ENCODE data around the gene IGF2R. TPM values are rescaled to one million over a fixed set of nuclear protein-coding genes. Genes with fewer than 3 reads are reported as not detected.

The IGF2R gene
- total RNA-seq, 4 donors from 2014 or later: 60.0 to 93.4 (median 71.7) TPM

GRCh38 chr6:160029525-160029924 lies 60.6 kb downstream of the IGF2R start:
- no peak overlapping the region for H3K4me3 ChIP-seq (ENCODE audit: low read depth, poor library complexity, severe bottlenecking)
- DNase-seq (ENCODE audit: low spot score in 2 of 2): no peak
- TF ChIP-seq POLR2A (IDR thresholded peaks at IDR 0.05): no peak
- TF ChIP-seq, protein P1, sequence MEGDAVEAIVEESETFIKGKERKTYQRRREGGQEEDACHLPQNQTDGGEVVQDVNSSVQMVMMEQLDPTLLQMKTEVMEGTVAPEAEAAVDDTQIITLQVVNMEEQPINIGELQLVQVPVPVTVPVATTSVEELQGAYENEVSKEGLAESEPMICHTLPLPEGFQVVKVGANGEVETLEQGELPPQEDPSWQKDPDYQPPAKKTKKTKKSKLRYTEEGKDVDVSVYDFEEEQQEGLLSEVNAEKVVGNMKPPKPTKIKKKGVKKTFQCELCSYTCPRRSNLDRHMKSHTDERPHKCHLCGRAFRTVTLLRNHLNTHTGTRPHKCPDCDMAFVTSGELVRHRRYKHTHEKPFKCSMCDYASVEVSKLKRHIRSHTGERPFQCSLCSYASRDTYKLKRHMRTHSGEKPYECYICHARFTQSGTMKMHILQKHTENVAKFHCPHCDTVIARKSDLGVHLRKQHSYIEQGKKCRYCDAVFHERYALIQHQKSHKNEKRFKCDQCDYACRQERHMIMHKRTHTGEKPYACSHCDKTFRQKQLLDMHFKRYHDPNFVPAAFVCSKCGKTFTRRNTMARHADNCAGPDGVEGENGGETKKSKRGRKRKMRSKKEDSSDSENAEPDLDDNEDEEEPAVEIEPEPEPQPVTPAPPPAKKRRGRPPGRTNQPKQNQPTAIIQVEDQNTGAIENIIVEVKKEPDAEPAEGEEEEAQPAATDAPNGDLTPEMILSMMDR (IDR thresholded peaks at IDR 0.05): no peak
- 87 to 93% methylated on average over 11 of the region's 11 CpGs for WGBS, 2 donors
- intact Hi-C loops (cut with DNase I; ENCODE audit: low total_unique reads): no loop called here

- intact Hi-C loops (cut with DNase I; ENCODE audit: low total_unique reads): no loop called here
- H3K4me3 ChIP-seq (ENCODE audit: low read depth, poor library complexity, severe bottlenecking): no peak overlapping the region
- 18 to 29% methylated on average over 5 of the region's 5 CpGs for WGBS, 2 donors
- peak; percentile 46 to 94 for DNase-seq (ENCODE audit: low spot score in 2 of 2)
- TF ChIP-seq POLR2A (IDR thresholded peaks at IDR 0.05): no peak
- TF ChIP-seq, protein P1 (IDR thresholded peaks at IDR 0.05): no peak
These were observed 61.2 kb downstream of the IGF2R start for GRCh38 chr6:160030103-160030502.

GRCh38 chr6:160031442-160031841 lies 62.6 kb downstream of the IGF2R start:
- intact Hi-C loops (cut with DNase I; ENCODE audit: low total_unique reads): no loop called here
- no peak for DNase-seq (ENCODE audit: low spot score in 2 of 2)
- 71 to 79% methylated on average over 8 of the region's 8 CpGs for WGBS, 2 donors
- TF ChIP-seq, protein P1 (IDR thresholded peaks at IDR 0.05): no peak
- no peak for TF ChIP-seq POLR2A (IDR thresholded peaks at IDR 0.05)
- H3K4me3 ChIP-seq (ENCODE audit: low read depth, poor library complexity, severe bottlenecking): no peak overlapping the region

DNA sequence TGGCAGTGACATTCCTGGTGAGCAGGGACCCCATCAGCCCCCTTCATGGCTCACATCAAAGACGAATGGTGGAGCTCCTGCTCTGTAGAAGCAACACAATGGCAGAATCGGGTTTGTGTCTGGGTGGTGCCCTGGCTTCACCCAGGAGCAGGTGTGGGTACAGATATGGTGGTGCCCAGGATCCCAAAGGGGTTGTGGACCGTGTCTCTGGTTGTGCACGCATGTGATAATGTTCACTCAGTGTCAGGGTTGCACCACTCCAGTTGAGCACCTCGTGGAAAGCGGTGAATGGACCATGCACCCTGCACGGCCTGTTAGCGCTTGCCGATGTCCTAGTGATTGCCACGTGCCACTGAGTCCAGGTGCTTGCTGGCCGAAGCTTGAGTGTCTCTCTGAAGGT lies 63.0 kb downstream of the IGF2R start:
- H3K4me3 ChIP-seq (ENCODE audit: low read depth, poor library complexity, severe bottlenecking): no peak overlapping the region
- 91 to 95% methylated on average over 11 of the region's 11 CpGs for WGBS, 2 donors
- DNase-seq (ENCODE audit: low spot score in 2 of 2): no peak
- intact Hi-C loops (cut with DNase I; ENCODE audit: low total_unique reads): no loop called here
- TF ChIP-seq, protein P1 (IDR thresholded peaks at IDR 0.05): no peak
- TF ChIP-seq POLR2A (IDR thresholded peaks at IDR 0.05): no peak

DNA sequence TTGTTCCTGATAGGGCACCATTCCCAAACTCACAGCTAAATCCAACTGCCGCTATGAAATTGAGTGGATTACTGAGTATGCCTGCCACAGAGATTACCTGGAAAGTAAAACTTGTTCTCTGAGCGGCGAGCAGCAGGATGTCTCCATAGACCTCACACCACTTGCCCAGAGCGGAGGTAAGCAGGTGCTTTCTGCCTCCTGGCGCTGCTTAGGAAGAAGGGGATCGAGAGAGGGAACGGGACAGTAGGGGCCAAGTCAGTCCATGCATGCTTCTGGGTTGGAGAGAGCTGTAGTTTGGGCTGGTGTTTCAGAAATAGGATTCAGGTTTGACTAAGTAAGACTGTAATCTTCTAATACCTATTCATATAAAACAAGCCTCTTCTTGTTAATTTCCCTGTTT lies 63.7 kb downstream of the IGF2R start:
- H3K4me3 ChIP-seq (ENCODE audit: low read depth, poor library complexity, severe bottlenecking): no peak overlapping the region
- intact Hi-C loops (cut with DNase I; ENCODE audit: low total_unique reads): no loop called here
- TF ChIP-seq POLR2A (IDR thresholded peaks at IDR 0.05): no peak
- TF ChIP-seq, protein P1 (IDR thresholded peaks at IDR 0.05): no peak
- no peak for DNase-seq (ENCODE audit: low spot score in 2 of 2)
- 95 to 96% methylated on average over 7 of the region's 7 CpGs for WGBS, 2 donors

Measured in lower leg skin (tissue), 4 donors.